B cell (primary cell): Measurements from ENCODE around the gene HEBP1.

ENCODE experiments used
- EZH2 ChIP-seq: IDR thresholded peaks from 2 replicates; pipeline ENCODE4 v1.6.1; 2012; ENCODE audit warnings: borderline replicate concordance, low read depth, mild to moderate bottlenecking, moderate library complexity, low read length; ENCODE audit not compliant: insufficient read depth, poor library complexity, severe bottlenecking
- TF ChIP-seq, protein P1 (sequence below): fragments of 200-600 bp; IDR thresholded peaks from one replicate; pipeline ENCODE4 v1.8.0; 2022; ENCODE audit warnings: antibody characterized with exemption, mild to moderate bottlenecking

DNA sequence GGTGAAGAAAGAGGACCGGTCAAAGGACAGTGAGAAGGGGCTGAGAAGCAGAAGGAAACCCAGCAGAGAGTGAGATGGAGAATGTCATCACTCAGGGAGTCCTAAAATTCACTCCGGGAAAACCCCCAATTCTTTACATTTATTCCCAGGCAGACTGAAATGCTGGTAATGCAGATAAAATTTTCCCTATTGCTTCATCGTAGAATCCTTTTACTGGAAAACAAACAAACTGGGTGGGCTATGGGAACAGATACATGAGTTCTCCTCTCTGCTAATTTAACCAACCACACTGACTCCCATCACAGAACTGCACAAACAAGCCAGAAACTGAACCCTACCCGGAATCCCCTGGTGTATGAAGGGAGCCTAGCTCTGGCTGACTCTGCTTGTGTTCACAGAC is 20.9 kb downstream of the HEBP1 start:
- TF ChIP-seq EZH2: no peak
- TF ChIP-seq, protein P1, sequence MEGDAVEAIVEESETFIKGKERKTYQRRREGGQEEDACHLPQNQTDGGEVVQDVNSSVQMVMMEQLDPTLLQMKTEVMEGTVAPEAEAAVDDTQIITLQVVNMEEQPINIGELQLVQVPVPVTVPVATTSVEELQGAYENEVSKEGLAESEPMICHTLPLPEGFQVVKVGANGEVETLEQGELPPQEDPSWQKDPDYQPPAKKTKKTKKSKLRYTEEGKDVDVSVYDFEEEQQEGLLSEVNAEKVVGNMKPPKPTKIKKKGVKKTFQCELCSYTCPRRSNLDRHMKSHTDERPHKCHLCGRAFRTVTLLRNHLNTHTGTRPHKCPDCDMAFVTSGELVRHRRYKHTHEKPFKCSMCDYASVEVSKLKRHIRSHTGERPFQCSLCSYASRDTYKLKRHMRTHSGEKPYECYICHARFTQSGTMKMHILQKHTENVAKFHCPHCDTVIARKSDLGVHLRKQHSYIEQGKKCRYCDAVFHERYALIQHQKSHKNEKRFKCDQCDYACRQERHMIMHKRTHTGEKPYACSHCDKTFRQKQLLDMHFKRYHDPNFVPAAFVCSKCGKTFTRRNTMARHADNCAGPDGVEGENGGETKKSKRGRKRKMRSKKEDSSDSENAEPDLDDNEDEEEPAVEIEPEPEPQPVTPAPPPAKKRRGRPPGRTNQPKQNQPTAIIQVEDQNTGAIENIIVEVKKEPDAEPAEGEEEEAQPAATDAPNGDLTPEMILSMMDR: no peak
